ENCODE data around the gene C3orf49.

The C3orf49 gene

DNA sequence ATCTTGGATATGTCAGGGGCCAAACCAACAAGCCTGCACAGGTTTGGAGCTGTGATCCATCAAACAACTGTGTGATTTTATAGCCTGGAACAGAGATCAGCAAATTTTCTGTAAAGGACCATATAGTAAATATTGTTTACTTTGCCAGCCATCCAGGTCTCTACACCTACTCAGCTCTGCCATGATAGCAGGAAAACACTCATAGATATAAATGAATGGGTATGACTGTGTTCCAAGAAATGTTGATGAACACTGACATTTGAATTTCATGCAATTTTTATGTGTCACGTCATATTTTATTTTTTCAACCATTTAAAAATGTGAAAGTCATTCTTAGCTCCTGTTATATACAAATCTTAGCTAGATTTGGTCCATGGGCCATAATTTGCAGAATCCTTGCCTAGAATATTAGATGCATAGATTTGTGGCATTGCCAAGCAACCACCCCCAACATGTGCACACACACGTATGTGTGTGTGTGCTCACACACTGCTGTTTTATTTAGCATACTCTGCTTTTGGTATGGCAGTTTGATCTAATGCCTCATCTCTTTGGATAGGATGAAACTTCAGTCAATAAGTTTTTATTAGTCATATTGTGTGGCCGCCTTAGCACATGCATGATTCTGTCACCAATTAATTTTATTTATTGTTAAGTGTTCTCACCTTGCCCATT lies 51.0 kb downstream of the C3orf49 start:
- no peak for FAIRE-seq
- no peak for DNase-seq (ENCODE audit: insufficient read length, low spot score)
- TF ChIP-seq, protein P1, sequence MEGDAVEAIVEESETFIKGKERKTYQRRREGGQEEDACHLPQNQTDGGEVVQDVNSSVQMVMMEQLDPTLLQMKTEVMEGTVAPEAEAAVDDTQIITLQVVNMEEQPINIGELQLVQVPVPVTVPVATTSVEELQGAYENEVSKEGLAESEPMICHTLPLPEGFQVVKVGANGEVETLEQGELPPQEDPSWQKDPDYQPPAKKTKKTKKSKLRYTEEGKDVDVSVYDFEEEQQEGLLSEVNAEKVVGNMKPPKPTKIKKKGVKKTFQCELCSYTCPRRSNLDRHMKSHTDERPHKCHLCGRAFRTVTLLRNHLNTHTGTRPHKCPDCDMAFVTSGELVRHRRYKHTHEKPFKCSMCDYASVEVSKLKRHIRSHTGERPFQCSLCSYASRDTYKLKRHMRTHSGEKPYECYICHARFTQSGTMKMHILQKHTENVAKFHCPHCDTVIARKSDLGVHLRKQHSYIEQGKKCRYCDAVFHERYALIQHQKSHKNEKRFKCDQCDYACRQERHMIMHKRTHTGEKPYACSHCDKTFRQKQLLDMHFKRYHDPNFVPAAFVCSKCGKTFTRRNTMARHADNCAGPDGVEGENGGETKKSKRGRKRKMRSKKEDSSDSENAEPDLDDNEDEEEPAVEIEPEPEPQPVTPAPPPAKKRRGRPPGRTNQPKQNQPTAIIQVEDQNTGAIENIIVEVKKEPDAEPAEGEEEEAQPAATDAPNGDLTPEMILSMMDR (IDR thresholded peaks at IDR 0.05; ENCODE audit: insufficient read depth, missing control alignments), result no peak

DNA sequence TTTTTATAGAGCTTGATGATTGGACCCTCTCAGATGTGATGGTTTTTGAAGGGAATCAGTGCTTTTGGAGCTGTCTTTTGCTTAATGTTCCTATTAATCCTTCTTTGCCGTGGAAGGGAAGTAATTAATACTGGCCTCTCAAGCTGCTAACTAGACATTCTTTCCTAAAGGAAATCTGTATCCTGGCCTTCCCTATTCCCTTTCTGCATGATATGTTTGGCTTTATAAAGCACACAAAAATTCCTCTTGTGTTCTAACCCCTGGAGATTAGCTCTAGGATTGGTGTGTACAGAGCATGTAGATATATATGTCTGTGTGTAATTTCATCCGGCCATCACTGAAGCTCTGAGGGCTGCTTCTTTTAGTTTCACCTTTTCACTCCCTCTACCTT lies 51.5 kb downstream of the C3orf49 start:
- DNase-seq (ENCODE audit: insufficient read length, low spot score) (no peak), FAIRE-seq (no peak)
- TF ChIP-seq, protein P1 (IDR thresholded peaks at IDR 0.05; ENCODE audit: insufficient read depth, missing control alignments), result no peak

DNA sequence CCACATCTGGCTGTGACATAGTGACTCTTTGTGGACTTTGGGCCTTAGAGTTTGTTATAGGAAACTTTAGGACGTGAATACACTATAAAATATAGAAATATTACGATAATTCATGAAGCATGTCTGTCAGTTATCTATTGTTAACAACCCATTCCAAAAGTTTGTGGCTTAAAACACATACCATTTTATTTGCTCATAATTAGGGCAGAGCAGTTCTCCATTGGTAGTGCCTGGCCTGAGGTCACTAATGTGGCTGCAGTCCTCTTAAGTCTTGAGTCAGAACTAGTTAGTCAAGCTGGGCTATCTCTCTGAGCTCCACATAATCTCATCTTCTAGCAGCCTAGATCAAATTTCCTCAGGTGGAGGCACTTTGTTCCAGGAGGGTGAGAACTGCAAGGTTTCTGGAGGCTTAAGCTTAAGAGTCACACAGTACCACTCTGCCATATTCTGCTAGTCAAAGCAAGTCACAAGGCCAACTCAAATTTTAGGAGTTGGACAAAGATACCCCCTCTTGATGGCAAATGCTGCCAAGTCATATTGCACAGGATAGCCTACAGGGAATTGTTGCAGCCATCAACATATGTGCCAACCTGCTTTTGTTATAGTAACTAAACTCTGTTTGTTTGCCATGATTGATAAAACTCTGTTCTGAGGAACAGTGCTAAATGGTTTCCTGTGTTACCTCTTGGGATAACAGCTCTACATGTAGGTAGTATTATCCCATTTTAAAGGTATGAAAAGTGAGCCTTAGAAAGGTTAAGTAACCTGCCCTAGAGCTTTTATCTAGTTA lies 53.2 kb downstream of the C3orf49 start:
- peak; percentile 11 for FAIRE-seq
- DNase-seq (ENCODE audit: insufficient read length, low spot score), result no peak
- TF ChIP-seq, protein P1 (IDR thresholded peaks at IDR 0.05; ENCODE audit: insufficient read depth, missing control alignments), result no peak

DNA sequence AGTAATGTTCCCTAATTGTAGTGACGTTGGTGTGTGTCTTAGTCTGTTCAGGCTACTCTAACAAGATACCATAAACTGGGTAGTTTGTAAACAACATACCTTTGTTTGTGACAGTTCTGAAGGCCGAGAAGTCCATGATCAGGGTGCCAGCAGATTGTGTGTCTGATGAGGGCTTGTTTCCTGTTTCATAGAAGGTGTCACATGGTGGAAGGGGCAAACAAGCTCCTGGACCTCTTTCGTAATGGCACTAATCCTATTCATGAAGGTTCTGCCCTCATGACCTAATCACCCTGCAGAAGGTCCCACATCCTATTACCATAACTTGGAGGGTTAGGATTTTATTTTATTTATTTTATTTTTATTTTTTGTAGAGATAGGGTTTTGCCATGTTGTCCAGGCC lies 55.7 kb downstream of the C3orf49 start:
- FAIRE-seq (no peak), DNase-seq (ENCODE audit: insufficient read length, low spot score) (no peak)
- TF ChIP-seq, protein P1 (IDR thresholded peaks at IDR 0.05; ENCODE audit: insufficient read depth, missing control alignments), result no peak

DNA sequence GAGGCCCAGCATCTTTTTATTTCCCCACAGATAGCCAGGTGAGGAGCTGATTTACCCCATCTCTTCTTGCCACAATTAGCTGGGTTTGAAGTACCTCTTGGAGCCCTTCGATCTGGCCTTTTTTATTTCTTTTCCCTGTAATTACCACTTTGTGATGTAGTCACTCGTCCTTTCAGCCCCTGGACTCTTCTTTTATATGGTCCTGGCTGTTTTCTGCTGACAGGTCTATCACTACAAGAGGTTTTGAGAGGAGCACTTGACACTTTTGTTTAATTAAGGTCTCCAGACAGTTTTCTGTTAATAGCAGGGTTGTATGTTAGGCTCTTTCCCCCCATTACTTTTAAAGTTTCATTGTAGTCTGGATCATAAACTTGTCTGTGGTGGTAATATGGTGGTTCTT lies 56.4 kb downstream of the C3orf49 start:
- DNase-seq (ENCODE audit: insufficient read length, low spot score) (no peak), FAIRE-seq (no peak)
- TF ChIP-seq, protein P1 (IDR thresholded peaks at IDR 0.05; ENCODE audit: insufficient read depth, missing control alignments), result no peak

DNA sequence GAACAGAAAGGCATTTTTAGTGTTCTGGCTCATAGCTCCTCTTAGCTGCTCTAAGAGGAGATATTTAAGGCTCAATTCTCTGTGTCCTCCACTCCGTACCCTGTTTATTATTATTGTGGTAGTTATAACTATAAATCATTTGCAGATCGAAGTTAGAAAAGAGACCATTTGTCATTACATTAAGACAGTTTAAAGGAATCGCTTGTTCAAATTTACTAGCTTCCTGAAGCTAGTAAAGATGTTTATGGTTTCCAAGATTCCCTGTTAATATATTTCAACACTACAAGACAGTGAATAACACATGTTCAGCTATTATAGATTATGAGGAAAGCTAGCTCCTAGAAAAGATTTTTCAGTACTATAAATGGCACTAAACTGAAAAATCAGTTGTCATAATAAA lies 57.2 kb downstream of the C3orf49 start:
- TF ChIP-seq, protein P1 (IDR thresholded peaks at IDR 0.05; ENCODE audit: insufficient read depth, missing control alignments), result no peak
- FAIRE-seq, result no peak
- no peak for DNase-seq (ENCODE audit: insufficient read length, low spot score)

All from D721Med (cell line).